Stimulated activated CD4-positive, alpha-beta T cell treated with anti-CD3 and anti-CD28 coated beads, Interleukin-12 subunit alpha, Interleukin-12 subunit beta, amount 100 ng/mL, for 48 hours (primary cell): Measurements from ENCODE around the gene VEPH1.
"Not testable (repeated sequence)": the region's sequence is repeated elsewhere in the genome, so short reads cannot be mapped to it uniquely, and the experiment has no call there.

Experiments
- DNase-seq, 3 donors: peaks; one replicate each; pipeline ENCODE4 v3.0.0-alpha.2; 2020; ENCODE audit warnings: low read depth in 2 of 3, low spot score in 1 of 3

Gene VEPH1

DNA sequence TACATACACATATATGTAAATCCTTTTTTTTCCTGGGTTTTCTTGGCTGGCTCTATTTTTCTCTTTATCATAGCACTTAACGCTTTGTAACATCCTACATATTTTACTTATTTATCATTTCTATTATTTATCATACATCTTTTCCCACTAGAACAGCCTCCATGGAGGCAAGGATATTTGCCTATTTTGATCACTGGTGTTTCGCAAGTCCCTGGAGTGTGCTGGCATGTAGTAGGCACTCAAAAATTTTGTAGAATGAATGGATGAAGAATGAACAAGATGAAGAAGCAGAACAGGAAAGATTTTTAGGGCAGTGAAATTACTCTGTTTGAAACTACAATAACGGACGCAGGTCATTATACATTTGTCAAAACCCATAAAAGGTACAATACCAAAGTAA lies 149.6 kb downstream of the VEPH1 start:
- no peak for DNase-seq

DNA sequence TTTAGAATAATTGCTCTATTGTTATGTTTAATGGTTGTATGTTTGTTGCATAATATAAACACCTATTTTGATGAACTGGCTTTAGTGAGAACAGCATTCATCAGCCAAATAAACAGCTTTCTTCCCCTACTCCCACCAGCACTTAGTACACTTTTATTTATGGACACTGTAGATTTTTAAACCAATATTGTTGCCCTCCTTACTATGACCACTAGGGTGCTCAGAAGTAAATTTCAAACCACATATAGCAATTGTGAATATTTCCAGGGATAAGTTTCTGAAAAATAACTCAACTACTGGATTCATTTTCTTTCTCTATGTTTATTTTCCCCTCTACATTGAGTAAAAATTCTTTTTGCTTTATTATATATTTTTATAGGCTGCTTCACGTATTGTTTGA lies 151.2 kb downstream of the VEPH1 start:
- DNase-seq, result no peak

DNA sequence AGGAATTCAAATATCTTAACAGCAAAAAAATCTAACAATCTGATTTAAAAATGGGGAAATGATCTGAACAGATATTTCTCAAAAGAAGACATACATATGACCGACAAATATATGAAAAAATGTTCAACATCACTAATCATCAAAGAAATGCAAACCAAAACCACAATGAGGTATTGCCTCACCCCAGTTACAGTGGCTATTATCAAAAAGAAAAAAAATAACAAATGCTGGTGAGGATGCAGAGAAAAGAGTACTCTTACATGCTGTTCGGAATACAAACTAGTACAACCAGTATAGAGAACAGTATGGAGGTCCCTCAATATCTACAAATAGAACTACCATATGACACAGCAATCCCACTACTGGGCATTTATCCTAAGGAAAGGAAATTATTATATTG lies 152.6 kb downstream of the VEPH1 start:
- not testable (repeated sequence) for DNase-seq

DNA sequence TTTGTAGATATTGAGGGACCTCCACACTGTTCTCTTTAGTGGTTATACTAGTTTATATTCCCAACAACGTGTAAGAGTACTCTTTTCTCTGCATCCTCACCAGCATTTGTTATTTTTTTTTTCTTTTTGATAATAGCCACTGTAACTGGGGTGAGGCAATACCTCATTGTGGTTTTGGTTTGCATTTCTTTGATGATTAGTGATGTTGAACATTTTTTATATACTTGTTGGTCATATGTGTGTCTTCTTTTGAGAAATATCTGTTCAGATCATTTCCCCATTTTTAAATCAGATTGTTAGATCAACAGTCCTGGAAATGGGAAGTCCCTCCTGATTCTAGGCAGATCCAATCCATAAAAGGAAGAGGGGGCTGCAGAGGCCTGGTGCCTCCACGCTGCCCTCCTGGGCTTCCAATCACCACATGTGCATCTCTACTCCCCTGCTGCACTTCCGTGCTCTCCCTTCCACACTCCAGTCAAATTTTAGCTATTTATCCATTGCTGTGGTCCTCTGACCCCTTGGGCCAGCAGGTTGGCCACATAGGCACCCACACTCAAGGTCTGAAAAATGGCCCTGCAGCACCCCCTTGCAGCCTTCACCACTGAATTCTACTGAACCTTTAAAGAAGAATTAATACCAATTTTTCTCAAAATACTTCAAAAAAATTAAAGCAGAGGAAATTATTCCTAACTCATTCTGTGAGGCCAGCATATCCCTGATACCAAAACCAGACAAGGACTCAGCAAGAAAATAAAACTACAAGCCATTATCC lies 154.7 kb downstream of the VEPH1 start:
- DNase-seq, result not testable (repeated sequence)

DNA sequence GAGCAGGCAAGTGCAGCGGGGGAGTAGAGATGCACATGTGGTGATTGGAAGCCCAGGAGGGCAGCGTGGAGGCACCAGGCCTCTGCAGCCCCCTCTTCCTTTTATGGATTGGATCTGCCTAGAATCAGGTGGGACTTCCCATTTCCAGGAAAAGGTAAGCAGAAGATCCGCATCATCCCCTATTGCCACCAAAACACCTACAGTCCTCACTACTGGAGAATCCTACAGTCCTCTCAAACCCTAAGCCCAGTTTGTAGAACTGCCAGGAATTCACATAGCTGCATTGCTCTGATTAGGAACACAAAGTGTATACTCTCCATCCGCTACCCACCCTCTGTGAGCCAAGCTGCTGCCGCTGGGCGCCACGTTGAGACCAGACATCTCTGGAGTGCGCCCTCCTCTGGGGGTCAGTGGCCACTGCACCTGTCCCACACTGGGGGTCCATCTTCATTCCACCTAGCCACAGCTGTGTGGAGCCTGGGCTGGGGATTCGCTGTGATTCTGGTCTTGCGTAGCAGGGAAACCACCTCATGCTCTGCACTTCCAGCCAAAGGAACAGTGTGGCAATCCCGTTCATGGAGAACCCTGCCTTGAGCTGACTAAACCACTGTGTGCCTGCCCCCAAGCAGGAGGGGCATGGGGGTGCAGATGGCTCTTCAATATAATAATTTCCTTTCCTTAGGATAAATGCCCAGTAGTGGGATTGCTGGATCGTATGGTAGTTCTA lies 155.5 kb downstream of the VEPH1 start:
- DNase-seq, result no peak

DNA sequence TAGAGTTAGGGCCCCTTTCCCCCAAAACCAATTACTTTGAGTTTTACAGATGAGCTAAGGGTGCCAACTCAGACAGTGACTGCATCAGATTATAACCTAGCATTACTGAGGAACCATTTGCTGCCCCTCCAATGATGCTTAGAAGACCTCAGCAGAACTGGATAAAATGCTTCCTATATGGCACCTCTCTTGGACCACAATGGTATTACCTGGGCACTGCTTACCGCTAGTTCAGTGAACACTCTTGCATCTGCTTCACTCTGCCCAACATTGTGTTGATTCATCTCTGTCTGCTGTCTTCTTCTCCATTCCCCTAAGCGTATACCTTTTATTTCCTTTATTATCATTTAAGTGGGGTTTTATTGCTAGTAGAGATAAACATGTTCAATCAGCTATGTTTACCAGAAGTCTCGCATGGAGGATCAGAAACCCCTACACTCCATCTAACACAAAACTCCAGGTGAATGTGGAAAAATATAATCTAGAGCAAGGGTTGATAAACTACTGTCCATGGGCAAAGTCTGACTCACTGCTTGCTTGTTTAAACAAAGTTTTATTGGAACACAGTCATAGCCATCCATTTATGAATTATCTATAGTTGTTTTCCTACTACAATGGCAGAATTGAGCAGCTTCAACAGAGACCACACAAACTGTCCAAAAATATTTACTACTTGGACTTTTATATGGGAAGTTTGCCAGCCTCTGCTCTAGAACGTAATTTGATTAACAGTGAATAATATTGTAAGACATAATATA lies 166.8 kb downstream of the VEPH1 start:
- no peak for DNase-seq

DNA sequence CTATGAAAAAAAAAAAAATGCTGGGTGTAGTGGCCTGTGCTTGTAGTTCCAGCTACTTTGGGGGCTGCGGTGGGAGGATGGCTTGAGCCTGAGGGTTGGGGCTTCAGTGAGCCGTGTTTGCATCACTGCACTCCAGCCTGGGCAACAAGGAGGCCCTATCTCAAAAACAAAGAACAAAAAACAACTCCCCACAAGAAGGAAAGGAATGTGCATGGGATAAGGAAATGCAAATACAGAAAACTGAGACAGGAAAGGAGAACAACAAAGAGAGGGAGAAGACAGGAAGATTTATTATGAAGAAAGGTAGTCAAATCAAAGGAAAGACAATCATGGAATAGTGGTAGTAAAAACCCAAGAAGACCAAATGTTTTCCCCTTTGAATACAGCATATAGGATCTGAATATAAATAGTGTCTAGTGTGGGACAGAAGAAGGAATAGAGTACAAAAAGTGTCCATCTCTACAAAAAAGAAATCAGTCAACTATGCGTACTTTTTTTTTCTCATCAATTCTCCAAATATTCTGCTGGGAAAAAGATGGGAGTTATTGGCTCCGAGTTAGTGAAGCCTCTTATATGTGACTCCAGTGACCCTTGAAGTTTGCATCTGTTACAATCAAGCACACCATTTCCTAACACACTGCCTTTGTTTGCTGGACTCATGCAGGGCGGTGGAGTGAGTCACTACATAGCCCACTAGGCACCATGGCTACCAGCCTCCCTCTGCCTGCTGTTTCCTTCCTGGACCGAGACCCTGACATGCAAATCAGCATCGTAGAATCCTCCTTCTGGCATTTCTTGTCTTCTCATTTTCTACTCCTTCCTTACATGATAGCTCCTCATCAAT lies 167.8 kb downstream of the VEPH1 start:
- no peak for DNase-seq

DNA sequence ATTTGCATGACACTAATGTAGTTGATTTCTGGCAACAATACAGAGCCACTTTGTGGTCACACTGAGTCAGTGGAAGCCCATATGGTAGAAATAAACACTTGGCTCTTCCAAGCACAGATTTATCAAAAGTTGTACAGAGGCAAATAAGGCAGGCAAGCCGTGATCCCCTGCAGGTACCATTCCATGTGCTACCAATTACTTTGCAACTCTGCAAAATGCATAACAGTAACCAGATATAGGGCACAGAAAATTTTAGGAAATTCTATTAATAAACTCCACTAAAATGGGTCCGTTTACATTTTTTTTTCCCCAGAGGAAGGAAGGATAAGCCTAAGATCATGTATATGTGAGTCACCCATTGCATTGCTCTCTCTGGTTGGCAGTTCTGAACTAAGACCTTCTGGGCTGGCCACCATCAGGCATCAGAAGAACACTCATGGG lies 169.6 kb downstream of the VEPH1 start:
- no peak for DNase-seq

DNA sequence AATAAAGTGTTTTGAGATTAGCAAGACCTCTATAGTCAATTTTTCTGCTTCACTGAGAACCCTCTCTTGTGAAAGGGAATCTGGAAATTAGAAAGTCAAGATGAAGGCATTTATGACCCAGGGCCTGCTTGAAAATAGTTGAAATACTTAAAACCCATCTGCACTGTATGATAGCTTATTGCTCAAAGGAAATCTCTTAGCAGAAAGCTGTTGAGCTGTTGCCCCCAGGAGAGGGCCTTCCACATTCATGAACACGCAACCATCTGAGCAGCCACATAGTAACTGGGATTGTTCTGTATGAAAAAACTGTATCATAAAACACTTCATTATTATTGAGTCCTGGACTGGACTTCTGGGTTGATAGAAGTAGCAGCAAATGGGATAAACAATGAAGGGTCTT lies 173.0 kb downstream of the VEPH1 start:
- no peak for DNase-seq

DNA sequence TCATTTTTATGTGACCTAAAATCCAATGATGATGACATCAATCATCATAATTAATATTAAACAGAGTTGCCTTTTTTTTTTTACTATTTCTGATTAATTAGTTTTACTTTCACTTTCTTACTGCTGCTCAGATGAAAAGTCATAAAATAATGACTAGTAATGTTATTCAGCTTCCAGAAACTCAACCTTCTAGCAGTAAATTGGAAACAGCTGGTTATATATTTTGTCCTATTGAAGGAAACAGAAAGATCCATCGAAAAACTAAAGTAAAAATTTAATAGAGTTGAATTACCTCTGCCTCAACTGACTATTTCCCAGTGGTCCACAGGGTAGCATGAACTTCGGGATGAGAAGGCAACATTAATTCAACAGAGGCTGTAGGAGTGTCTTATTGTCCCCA lies 173.7 kb downstream of the VEPH1 start:
- DNase-seq, result no peak

DNA sequence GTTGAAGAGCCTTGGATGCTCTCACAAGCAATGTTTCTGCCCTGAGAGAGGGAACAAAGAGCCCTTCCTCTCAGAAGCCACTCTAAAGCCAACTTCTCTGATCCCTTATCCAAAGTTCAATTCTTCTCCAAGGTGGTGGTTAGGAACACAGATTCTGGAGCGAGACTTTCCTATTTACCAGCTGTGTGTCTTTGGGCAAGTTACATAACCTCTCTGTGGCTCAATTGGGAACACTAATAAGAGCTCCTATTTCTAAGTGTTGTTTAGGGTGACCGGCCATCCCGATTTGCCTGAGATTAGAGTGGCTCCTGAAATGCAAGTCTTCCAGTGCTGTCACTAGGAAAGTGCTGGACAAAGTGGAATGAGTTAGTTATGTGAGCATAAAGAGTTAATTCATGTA lies 175.4 kb downstream of the VEPH1 start:
- DNase-seq, result no peak

DNA sequence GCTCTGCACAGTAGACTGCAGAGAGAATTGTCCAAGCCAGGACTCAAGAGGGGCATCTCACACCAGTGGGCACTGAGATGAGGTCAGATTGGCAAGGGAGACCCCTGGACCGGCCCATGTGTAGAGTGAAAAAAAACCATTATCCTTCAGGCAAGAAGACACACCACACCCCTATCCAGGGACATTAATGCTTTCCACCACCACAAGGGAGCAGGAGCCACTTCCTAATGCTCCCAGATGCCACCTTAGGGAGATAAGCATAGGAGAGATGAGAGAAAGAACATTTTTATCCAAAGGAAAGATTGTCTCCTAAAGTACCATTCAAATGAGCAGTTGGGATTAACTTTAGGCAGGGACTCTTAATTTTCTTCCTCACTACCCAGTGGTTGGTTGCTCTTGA lies 176.2 kb downstream of the VEPH1 start:
- DNase-seq, result no peak

DNA sequence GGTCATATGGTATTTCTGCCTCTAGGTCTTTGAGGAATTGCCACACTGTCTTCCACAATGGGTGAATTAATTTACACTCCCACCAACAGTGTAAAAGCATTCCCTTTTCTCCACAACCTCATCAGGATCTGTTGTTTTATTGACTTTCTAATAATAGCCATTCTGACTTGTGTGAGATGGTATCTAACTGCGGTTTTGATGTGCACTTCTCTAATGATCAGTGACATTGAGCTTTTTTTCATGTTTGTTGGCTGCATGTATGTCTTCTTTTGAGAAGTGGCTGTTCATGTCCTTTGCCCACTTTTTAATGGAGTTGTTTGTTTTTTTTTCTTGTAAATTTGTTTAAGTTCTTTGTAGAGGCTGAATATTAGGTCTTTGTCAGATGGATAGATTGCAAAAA lies 178.3 kb downstream of the VEPH1 start:
- not testable (repeated sequence) for DNase-seq

DNA sequence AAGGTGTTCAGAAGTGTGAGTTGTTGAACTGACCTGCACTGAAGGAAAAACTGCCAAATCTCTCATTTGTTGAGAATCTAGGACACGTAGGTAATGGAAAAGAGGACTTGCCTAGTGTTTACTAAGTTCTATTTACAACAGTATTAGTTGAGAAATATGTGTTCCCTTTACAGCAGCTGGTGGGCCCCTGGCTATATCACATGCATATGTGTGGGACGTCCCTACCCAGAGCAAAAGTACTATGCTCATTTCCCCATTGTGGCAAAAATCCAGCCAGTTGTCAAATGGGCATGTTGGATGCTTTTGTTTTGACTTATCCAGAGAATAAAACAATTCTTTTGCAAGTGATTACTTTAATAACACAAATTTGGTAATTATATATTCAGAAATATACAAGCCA lies 179.9 kb downstream of the VEPH1 start:
- no peak for DNase-seq

DNA sequence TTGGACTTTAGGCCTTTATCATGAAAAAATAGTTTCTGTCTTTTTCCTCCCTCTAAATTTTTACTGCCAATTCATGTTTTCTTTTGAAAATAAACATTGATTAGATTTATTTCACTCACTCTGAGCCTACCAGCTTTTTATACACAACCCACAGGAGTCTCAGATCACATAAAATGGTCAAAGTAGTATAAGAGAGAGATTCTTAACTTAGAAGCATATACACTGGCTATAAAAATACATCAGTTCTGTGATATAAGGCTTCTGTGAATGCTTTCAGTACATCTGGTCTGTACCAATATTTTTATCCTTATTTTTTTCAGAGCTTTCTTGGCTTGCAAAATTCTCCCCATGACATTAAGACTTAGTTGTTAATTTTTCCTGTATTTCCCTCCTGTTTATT lies 183.5 kb downstream of the VEPH1 start:
- no peak for DNase-seq

DNA sequence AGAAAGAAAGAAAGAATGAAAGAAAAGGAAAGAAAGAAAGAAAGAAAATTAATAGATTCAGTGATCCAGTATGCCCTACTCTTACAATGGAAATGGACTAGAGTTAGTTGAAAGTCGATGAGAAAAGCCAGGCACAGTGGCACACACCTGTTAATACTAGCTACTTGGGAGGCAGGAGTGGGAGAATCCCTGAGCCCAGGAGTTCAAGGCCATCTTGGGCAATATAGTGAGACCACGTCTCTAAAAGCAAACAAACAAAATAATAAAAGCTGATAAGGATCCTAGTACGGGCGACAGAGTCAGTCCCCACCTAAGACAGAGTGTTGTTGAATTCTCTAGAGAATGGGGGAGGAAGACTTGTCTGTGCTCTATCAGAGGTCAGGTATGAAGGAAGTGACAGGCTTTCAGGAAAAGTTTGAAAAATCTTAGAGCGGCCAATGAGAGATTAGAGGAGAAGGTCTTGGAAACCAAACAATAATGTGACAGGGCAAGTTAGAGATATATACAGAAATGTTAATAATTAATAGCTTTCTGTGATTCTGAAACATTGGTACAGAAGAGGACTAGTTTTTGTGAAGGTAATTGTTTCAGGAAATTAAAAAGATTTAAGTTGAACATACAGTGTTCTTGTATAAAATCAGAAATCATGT lies 184.5 kb downstream of the VEPH1 start:
- DNase-seq, result no peak

DNA sequence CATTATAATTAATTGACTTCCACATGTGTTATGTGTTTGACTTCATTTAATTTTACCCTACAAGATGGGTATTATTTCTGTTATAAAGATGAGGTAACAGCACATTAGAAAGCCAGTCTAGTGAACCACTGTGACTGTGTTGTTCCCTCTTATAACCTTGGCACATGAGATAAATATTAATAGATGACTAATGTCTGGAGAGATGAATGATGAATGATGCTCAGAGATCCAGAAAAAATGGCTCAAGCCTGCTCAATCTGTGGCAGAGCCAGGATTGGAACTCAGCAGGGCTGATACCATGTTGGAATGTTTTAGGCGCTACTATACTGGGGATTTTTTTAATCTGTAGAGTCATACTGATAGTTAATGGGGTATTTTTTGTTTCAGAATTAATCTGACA lies 185.3 kb downstream of the VEPH1 start:
- no peak for DNase-seq

DNA sequence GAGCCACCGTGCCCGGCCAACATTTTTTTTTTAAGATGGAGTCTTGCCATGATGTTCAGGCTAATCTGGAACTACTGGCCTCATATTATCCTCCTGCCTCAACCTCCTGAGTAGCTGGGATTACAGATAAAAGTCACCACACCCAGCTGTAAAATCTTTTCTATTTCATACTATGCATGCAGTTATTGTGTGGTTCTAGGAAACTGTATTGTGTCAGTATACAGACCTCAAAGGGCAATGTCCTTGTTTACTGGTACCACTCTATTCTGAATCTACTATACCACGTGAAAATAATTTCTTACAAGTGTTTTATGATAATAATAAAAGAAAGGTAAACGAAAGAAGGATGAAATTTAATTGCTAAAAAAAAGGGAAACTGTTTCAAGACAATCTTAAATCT lies 190.0 kb downstream of the VEPH1 start:
- DNase-seq, result no peak

DNA sequence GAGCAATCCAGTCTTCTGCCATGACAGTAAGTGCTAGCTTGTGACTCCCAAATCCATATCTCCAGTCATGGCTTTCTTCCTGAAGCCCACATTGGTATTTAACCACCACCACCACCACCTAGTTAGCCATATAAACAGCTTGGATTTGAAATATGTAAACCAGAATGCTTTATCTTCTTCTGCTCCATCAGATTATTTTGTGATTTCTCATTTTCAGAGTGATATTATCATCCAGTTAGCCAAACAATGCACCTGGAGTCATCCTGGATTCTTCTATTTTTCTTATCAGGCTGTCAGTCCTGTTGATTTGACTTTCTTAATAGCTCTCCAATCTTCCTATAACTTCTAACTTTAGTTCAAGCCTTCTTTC lies 190.9 kb downstream of the VEPH1 start:
- DNase-seq, result no peak

DNA sequence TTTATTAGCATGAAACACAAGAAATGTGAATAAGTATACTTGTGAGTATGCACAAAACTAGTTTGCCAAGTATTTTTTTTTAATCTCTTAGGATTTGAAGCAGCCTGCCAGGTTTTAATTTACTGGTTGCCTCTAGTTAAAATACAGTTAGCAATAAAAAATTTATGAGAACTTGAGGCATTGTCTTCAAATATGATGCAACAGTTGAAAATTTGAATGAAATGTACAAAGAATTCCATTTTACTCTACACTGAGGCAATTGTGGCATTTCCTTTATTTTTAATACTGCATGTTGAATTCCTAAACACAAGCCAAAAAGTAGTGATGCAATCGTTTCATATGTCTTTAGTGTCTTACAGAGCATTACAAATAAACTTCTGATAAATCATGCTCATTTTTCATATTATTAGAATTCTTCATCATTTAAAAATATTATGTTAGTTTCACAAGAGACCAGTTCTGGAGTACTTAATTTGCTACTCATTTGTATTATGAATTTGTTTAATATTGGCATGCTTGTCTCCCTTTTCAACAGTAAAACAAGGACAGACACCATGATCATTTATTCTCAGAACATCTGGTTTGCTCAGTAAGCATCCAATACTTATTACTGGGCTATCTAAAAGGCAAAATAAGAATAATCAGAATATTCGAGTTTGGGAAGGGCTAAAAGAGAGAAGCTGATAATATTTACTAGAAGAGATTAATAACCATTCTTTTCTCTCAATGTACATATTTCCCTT lies 191.4 kb downstream of the VEPH1 start:
- no peak for DNase-seq
